ENCODE measurements around the gene SCARF2. TPM values are rescaled to one million over a fixed set of nuclear protein-coding genes. Genes with fewer than 3 reads are reported as not detected.
A peak's percentile ranks its signal among the peaks of the same experiment; 100 is the strongest.
"Not testable (repeated sequence)": the region's sequence is repeated elsewhere in the genome, so short reads cannot be mapped to it uniquely, and the experiment has no call there.

SCARF2 gene, protein sequence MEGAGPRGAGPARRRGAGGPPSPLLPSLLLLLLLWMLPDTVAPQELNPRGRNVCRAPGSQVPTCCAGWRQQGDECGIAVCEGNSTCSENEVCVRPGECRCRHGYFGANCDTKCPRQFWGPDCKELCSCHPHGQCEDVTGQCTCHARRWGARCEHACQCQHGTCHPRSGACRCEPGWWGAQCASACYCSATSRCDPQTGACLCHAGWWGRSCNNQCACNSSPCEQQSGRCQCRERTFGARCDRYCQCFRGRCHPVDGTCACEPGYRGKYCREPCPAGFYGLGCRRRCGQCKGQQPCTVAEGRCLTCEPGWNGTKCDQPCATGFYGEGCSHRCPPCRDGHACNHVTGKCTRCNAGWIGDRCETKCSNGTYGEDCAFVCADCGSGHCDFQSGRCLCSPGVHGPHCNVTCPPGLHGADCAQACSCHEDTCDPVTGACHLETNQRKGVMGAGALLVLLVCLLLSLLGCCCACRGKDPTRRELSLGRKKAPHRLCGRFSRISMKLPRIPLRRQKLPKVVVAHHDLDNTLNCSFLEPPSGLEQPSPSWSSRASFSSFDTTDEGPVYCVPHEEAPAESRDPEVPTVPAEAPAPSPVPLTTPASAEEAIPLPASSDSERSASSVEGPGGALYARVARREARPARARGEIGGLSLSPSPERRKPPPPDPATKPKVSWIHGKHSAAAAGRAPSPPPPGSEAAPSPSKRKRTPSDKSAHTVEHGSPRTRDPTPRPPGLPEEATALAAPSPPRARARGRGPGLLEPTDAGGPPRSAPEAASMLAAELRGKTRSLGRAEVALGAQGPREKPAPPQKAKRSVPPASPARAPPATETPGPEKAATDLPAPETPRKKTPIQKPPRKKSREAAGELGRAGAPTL
- total RNA-seq: 4.6 and 6.5 TPM in 2 replicates

- DNase-seq (ENCODE audit: low read depth in 2 of 2): peak; percentile 31 to 75
Observed at GRCh38 chr22:20437613-20438426, at the start of gene SCARF2. Gene SCARF2 (minus strand): TSS chr22:20437825. CDS start chr22:20437754, 71 bp downstream.

GRCh38 chr22:20486229-20486628 is 48.6 kb upstream of the SCARF2 start:
- DNase-seq (ENCODE audit: low read depth in 2 of 2): no peak

DNA sequence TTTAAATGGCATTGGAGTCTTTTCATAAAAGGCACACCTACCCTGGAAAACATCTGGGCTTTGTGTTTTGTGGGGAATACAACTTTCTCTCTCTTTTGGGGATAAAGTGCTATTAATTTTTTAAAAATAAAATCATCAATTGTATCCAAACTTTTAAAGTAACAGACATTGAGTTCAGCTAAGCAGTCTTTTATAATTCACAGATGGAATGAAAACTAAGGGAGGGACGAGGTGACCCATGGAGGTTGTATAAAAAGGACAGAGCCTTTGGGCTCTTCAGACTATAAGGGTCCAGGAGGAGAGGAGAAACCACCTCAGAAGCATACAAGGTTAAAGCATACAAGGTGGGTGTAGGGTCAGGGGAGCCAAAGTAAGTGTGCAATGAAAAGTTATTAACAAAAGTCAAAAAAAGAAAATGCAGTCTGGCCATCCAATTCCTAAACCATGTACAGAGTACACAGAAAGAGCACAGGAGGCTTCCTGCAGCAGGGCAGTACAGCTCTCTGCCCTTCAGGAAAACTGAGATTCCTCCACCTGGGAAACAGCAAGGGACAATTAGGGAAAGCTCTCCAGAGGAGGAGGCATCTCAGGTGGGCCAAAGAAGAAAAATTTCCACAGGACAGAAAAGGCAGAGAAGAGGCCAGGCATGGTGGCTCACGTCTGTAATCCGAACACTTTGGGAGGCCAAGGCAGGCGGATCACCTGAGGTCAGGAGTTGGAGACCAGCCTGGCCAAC is 47.5 kb upstream of the SCARF2 start:
- no peak for DNase-seq (ENCODE audit: low read depth in 2 of 2)

- no peak for DNase-seq (ENCODE audit: low read depth in 2 of 2)
Observed at GRCh38 chr22:20483771-20484170, 46.1 kb upstream of the SCARF2 start.

- DNase-seq (ENCODE audit: low read depth in 2 of 2): not testable (repeated sequence)
Observed at GRCh38 chr22:20483143-20483506, 45.5 kb upstream of the SCARF2 start.

DNA sequence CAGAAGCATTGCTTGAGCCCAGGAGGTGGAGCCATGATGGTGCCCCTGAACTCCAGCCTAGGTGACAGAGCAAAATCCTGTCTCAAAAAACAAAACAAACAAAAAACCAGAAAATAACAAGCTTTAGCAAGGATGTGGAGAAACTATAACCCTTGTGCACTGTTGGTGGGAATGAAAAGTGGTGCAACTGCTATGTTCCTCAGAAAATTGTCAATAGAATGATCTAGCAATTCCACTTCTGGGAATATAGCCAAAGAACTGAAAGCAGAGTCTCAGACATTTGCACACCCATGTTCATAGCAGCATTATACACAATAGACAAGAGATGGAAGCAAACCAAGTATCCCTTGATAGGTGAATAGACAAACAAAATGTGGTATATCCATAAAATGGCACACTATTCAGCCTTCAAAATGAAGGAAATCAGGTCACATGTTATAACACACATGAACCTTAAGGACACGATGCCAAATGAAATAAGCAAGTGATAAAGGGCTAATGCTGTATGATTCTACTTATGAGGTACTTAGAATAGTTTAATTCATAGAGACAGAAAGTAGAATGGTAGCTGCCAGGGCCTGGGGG is 42.1 kb upstream of the SCARF2 start:
- DNase-seq (ENCODE audit: low read depth in 2 of 2): no peak

- not testable (repeated sequence) for DNase-seq (ENCODE audit: low read depth in 2 of 2)
Observed at GRCh38 chr22:20478059-20478458, 40.4 kb upstream of the SCARF2 start.

GRCh38 chr22:20475569-20475968 is 37.9 kb upstream of the SCARF2 start:
- DNase-seq (ENCODE audit: low read depth in 2 of 2): not testable (repeated sequence)

GRCh38 chr22:20475115-20475436 is 37.5 kb upstream of the SCARF2 start:
- no peak for DNase-seq (ENCODE audit: low read depth in 2 of 2)

GRCh38 chr22:20472629-20473442 is 35.2 kb upstream of the SCARF2 start:
- DNase-seq (ENCODE audit: low read depth in 2 of 2): no peak

DNA sequence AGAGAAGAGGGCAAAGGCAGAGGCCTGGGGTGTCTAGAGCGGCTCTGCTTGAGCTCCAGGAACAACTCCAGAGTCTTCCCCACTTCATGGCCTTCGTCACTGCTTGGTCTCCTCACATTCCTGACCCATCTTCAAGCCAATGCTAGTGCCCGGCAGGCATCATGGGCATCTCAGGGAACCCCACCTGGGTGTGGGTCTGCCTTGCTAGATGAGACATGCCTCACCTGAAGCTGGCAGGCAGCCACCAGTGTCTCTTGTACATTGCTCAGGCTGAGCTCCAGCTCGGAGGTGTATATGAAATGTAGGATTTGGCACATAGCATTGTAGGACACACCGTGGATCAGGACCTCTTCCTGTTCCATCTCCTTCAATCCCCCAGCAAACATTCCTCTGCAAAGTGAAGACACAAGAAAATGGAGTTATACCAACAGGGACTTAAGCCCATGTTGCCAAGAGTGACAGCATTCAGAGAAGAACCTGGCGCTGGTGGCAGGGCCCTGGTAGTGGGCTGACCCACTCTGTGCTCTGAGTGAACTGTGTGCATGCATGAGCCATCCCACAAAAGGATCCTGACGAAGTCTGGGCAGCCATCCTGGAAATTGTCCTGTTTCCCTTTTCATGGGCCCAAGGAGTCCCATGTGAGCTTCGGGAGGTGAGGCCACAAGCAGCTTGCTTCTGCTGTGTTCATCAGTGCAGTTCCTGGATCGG is 33.7 kb upstream of the SCARF2 start:
- no peak for DNase-seq (ENCODE audit: low read depth in 2 of 2)

- DNase-seq (ENCODE audit: low read depth in 2 of 2): not testable (repeated sequence)
Observed at GRCh38 chr22:20470525-20470924, 32.9 kb upstream of the SCARF2 start.

DNA sequence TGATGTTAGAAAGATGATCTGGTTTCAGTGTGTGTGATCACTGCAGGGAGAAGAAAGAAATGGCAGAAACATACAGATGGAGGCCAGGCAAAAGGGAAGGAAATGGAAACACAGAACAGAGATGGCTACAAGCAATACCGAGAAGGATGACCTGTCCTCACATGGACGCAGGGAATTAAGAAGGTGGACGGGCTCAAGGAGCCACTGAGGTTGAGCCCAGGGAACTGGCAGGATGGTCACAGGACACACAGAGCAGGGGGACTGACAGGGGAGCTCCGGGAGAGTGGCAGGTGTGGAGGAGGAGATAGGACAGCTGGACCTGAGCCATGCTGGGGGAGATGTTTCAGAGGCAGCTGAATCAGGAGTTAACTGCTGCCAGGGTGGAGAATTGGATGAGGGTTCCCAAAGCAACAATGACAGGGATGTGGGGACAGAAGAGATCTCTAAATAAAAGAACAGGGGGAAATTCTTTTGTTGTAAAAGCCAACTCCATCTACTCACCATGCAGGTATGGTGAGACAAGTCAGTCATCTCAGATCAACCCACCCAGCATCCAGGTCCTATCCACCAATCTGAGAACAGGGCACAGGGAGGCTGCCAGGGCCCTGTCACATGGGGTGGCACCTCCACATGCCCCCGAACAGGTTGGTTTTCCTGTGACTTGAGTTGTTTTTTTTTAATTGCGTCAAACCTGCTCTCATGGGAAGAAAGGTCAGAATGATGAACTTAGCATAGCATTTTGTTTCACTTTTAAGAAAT is 31.7 kb upstream of the SCARF2 start:
- no peak for DNase-seq (ENCODE audit: low read depth in 2 of 2)

DNA sequence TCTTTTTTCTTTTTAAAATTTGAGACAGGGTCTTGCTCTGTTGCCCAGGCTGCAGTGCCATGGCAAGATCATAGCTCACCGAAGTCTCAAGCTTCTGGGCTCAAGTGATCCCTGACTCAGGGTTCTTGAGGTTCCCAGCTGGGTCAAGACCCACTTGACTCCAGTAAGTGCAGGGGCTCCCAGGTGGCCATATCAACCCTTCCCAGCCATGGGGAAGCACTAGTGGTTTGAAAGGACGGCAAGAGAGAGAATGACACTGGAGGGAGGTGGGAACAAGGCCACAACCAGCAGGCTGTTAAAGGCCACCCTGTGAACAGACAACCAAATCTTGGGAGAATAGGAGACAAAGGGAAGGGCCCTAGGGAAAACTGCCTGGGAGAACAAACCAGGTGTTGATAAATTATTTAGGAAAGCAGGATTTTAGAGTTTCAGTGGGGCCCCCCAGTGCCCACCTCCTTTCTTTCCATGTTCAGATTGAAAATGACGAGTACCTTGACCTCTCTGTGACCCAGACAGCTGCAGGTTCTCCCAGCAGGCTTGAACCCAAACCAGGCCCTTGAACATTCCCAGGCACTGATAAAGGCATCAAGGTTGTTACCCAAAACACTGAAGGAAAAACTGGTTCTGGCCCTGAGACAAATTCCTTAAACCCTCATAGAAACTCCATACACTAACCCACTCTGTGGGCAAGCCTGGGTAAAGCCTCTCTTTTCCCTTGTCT is 29.2 kb upstream of the SCARF2 start:
- DNase-seq (ENCODE audit: low read depth in 2 of 2): no peak

- no peak for DNase-seq (ENCODE audit: low read depth in 2 of 2)
Observed at GRCh38 chr22:20465759-20466077, 28.1 kb upstream of the SCARF2 start.

- no peak for DNase-seq (ENCODE audit: low read depth in 2 of 2)
Observed at GRCh38 chr22:20464912-20465758, 27.5 kb upstream of the SCARF2 start.

- no peak for DNase-seq (ENCODE audit: low read depth in 2 of 2)
Observed at GRCh38 chr22:20464096-20464614, 26.5 kb upstream of the SCARF2 start.

All from lung microvascular endothelial cell (primary cell).